GM23338 (cell line): ENCODE data around the gene SMPDL3B. TPM values are rescaled to one million over a fixed set of nuclear protein-coding genes. Genes with fewer than 3 reads are reported as not detected.

Experiments
- ATAC-seq: fragments of 200-7000 bp; cut with Tn5 transposase; 3 replicates; pipeline ENCODE4 v1.9.1; 2020
- DNase-seq: peaks from one replicate; pipeline ENCODE4 v3.0.0-alpha.2; 2015; ENCODE audit warnings: low spot score
- H2AFZ ChIP-seq: fragments of 200-600 bp; sonication (generic); 2 replicates; pipeline ENCODE4 v1.8.0; 2016; ENCODE audit warnings: antibody characterized with exemption, mild to moderate bottlenecking, moderate library complexity
- H3F3A ChIP-seq: fragments of 200-600 bp; sonication (generic); replicated peaks from 2 replicates; pipeline ENCODE4 v1.8.0; 2017; ENCODE audit warnings: antibody characterized with exemption, mixed run types, low read depth
- H3K27ac ChIP-seq: fragments of 200-600 bp; sonication (generic); 2 replicates; pipeline ENCODE4 v1.6.1; 2016; ENCODE audit warnings: low read depth
- H3K27me3 ChIP-seq: fragments of 200-600 bp; sonication (generic); 2 replicates; pipeline ENCODE4 v1.8.0; 2016; ENCODE audit warnings: mild to moderate bottlenecking, mixed run types, moderate library complexity; ENCODE audit not compliant: insufficient read depth
- H3K36me3 ChIP-seq: fragments of 200-600 bp; sonication (generic); 2 replicates; pipeline ENCODE4 v1.8.0; 2016; ENCODE audit warnings: mild to moderate bottlenecking; ENCODE audit not compliant: insufficient read depth
- H3K4me1 ChIP-seq: fragments of 200-600 bp; sonication (generic); 2 replicates; pipeline ENCODE4 v1.8.0; 2016; ENCODE audit warnings: mild to moderate bottlenecking, moderate library complexity; ENCODE audit not compliant: insufficient read depth
- H3K4me2 ChIP-seq: fragments of 200-600 bp; sonication (generic); 2 replicates; pipeline ENCODE4 v1.7.1; 2017; ENCODE audit warnings: mixed run types
- H3K4me3 ChIP-seq: fragments of 200-600 bp; sonication (generic); 2 replicates; pipeline ENCODE4 v1.6.1; 2016; ENCODE audit warnings: mixed run types
- H3K79me2 ChIP-seq: fragments of 200-600 bp; sonication (generic); replicated peaks from 2 replicates; pipeline ENCODE4 v1.8.0; 2017; ENCODE audit warnings: mild to moderate bottlenecking; ENCODE audit not compliant: insufficient read depth
- H3K9me2 ChIP-seq: fragments of 200-600 bp; sonication (generic); 2 replicates; pipeline ENCODE4 v1.8.0; 2017; ENCODE audit not compliant: insufficient read depth
- H4K20me1 ChIP-seq: fragments of 200-600 bp; sonication (generic); replicated peaks from 2 replicates; pipeline ENCODE4 v1.8.0; 2017; ENCODE audit warnings: mild to moderate bottlenecking; ENCODE audit not compliant: insufficient read depth
- H3K27ac Mint-ChIP-seq: 2 replicates; pipeline ENCODE4 v1.8.0; 2020; ENCODE audit warnings: inconsistent platforms, mild to moderate bottlenecking, moderate library complexity, mixed read lengths
- H3K27me3 Mint-ChIP-seq: 3 replicates; pipeline ENCODE4 v1.8.0; 2022; ENCODE audit warnings: low read depth, mild to moderate bottlenecking, moderate library complexity, mixed read lengths, inconsistent platforms; ENCODE audit not compliant: insufficient read depth, poor library complexity
- H3K36me3 Mint-ChIP-seq: 3 replicates; pipeline ENCODE4 v1.8.0; 2021; ENCODE audit warnings: low read depth, mild to moderate bottlenecking, inconsistent platforms, moderate library complexity, mixed read lengths
- H3K4me1 Mint-ChIP-seq: 3 replicates; pipeline ENCODE4 v1.8.0; 2020; ENCODE audit warnings: mild to moderate bottlenecking, inconsistent platforms, mixed read lengths
- H3K4me3 Mint-ChIP-seq: 3 replicates; pipeline ENCODE4 v1.8.0; 2021; ENCODE audit warnings: moderate library complexity, mild to moderate bottlenecking, inconsistent platforms, mixed read lengths
- H3K9me3 Mint-ChIP-seq: 3 replicates; pipeline ENCODE4 v1.8.0; 2020; ENCODE audit warnings: moderate library complexity, mild to moderate bottlenecking, inconsistent platforms, mixed read lengths
- EZH2 ChIP-seq: fragments of 200-600 bp; sonication (generic); IDR thresholded peaks from one replicate; pipeline ENCODE4 v1.8.0; 2017; ENCODE audit warnings: antibody characterized with exemption, mild to moderate bottlenecking, low read depth; ENCODE audit not compliant: unreplicated experiment
- EZH2phosphoT487 ChIP-seq: fragments of 200-600 bp; sonication (generic); IDR thresholded peaks from one replicate; pipeline ENCODE4 v1.8.1; 2018; ENCODE audit warnings: antibody characterized with exemption; ENCODE audit not compliant: unreplicated experiment
- JUNB ChIP-seq: IDR thresholded peaks from one replicate; pipeline ENCODE4 v1.6.1; 2016; ENCODE audit warnings: antibody characterized with exemption; ENCODE audit not compliant: unreplicated experiment
- POLR2AphosphoS5 ChIP-seq: IDR thresholded peaks from 2 replicates; pipeline ENCODE4 v1.6.1; 2016; ENCODE audit warnings: antibody characterized with exemption, low read depth
- STAT1 ChIP-seq: IDR thresholded peaks from one replicate; pipeline ENCODE4 v1.6.1; 2016; ENCODE audit warnings: antibody characterized with exemption; ENCODE audit not compliant: unreplicated experiment
- ZNF462 ChIP-seq: fragments of 250-450 bp; sonication (Bioruptor Pico); IDR thresholded peaks from 2 replicates; pipeline ENCODE4 v1.5.0; 2020; ENCODE audit warnings: mild to moderate bottlenecking, moderate library complexity
- polyA plus RNA-seq: library from polyadenylated mRNA; unstranded; fragments of >200 nt; fragmentation: Nextera tagmentation; extraction: Ambion mirVana; gene quantifications from 2 replicates; pipeline ENCODE4 v1.2.1, GENCODE V29; 2016
- total RNA-seq: library from RNA; depleted of rRNA; stranded (reverse); fragments of >200 nt; shearing (Covaris generic); gene quantifications from 2 replicates; pipeline ENCODE4 v1.2.3, GENCODE V29; 2014

Gene SMPDL3B
- total and polyA plus RNA-seq, 2 experiments from 2014 or later: 39.5 to 83.1 TPM

- H3F3A ChIP-seq: peaks cover 13% of the 10 kb centered on the region; the same call in 1 of the 2 replicates
- H3K79me2 ChIP-seq: no peaks in the 10 kb centered on the region
- DNase-seq (no peak), ATAC-seq (no peak)
- Mint-ChIP-seq H3K9me3 (no peaks in the 10 kb centered on the region), H3K4me3 (no peak overlapping the region), H3K27me3 (no peaks in the 10 kb centered on the region), H3K27ac (no peak overlapping the region), H3K36me3 (peaks cover 67% of the 10 kb centered on the region), H3K4me1 (no peaks in the 10 kb centered on the region)
- no peak overlapping the region for H2AFZ ChIP-seq
- H3K4me3 ChIP-seq: no peak overlapping the region
- H4K20me1 ChIP-seq: peaks cover 11% of the 10 kb centered on the region
- peaks cover 62% of the 10 kb centered on the region for H3K36me3 ChIP-seq
- no peak overlapping the region for H3K4me2 ChIP-seq
- H3K27ac ChIP-seq: 0 out of 2 replicates have a peak overlapping the region, but pooled peaks have one; percentile 10
- H3K4me1 ChIP-seq: no peaks in the 10 kb centered on the region
- no peaks in the 10 kb centered on the region for H3K27me3 ChIP-seq
- TF ChIP-seq JUNB (no peak), STAT1 (no peak), EZH2 (no peak), ZNF462 (CRISPR knock-in tag) (no peak), POLR2AphosphoS5 (no peak), EZH2phosphoT487 (no peak)
- H3K9me2 ChIP-seq: no peaks in the 10 kb centered on the region
Observed at GRCh38 chr1:27891196-27891889, 43.5 kb upstream of the SMPDL3B start.

GRCh38 chr1:27894521-27894920 is 40.3 kb upstream of the SMPDL3B start:
- Histone ChIP-seq H3K79me2 (no peaks in the 10 kb centered on the region), H3F3A (peaks cover 13% of the 10 kb centered on the region; the same call in 1 of the 2 replicates), H3K9me2 (no peaks in the 10 kb centered on the region), H4K20me1 (peaks cover 11% of the 10 kb centered on the region), H3K36me3 (peaks cover 77% of the 10 kb centered on the region), H3K4me2 (no peak overlapping the region), H2AFZ (no peak overlapping the region), H3K27ac (no peak overlapping the region), H3K27me3 (no peaks in the 10 kb centered on the region), H3K4me1 (no peaks in the 10 kb centered on the region), H3K4me3 (no peak overlapping the region)
- no peak overlapping the region for H3K27ac Mint-ChIP-seq
- H3K27me3 Mint-ChIP-seq: no peaks in the 10 kb centered on the region
- H3K9me3 Mint-ChIP-seq: no peaks in the 10 kb centered on the region
- ATAC-seq (no peak), DNase-seq (no peak)
- H3K4me3 Mint-ChIP-seq: no peak overlapping the region
- H3K4me1 Mint-ChIP-seq: no peaks in the 10 kb centered on the region
- peaks cover 74% of the 10 kb centered on the region for H3K36me3 Mint-ChIP-seq
- no peak for TF ChIP-seq ZNF462 (CRISPR knock-in tag)
